ENCODE measurements around the gene GREB1. TPM values are rescaled to one million over a fixed set of nuclear protein-coding genes. Genes with fewer than 3 reads are reported as not detected.

The GREB1 gene
- total RNA-seq, 1 donor from 2014 or later: 82.5 TPM

- peaks cover 39% of the 10 kb centered on the region for H3K4me1 Mint-ChIP-seq (ENCODE audit: low read depth)
- no peak for DNase-seq (ENCODE audit: low spot score, unreplicated experiment)
- TF ChIP-seq CTCF (IDR thresholded peaks at IDR 0.05; ENCODE audit: unreplicated experiment): no peak
Measured at GRCh38 chr2:11539317-11540147, 5.7 kb downstream of the GREB1 start.

GRCh38 chr2:11540148-11540995 is 6.5 kb downstream of the GREB1 start:
- Mint-ChIP-seq H3K4me3 (ENCODE audit: low read depth) (no peak overlapping the region), H3K9me3 (ENCODE audit: low read depth) (no peaks in the 10 kb centered on the region), H3K27ac (peak overlapping the region; percentile 63), H3K27me3 (no peaks in the 10 kb centered on the region), H3K36me3 (ENCODE audit: insufficient read depth) (no peaks in the 10 kb centered on the region), H3K4me1 (ENCODE audit: low read depth) (peaks cover 37% of the 10 kb centered on the region)
- no peak for TF ChIP-seq CTCF (IDR thresholded peaks at IDR 0.05; ENCODE audit: unreplicated experiment)
- DNase-seq (ENCODE audit: low spot score, unreplicated experiment): no peak

More at GRCh38 chr2:11539317-11540147, 5.7 kb downstream of the GREB1 start:
- Mint-ChIP-seq H3K4me3 (ENCODE audit: low read depth) (no peak overlapping the region), H3K27me3 (no peaks in the 10 kb centered on the region), H3K27ac (peak overlapping the region; percentile 63), H3K9me3 (ENCODE audit: low read depth) (no peaks in the 10 kb centered on the region), H3K36me3 (ENCODE audit: insufficient read depth) (no peaks in the 10 kb centered on the region)

GRCh38 chr2:11540996-11541692 is 7.3 kb downstream of the GREB1 start:
- Mint-ChIP-seq H3K27me3 (no peaks in the 10 kb centered on the region), H3K4me1 (ENCODE audit: low read depth) (peaks cover 33% of the 10 kb centered on the region), H3K4me3 (ENCODE audit: low read depth) (no peak overlapping the region), H3K27ac (peak overlapping the region; percentile 7), H3K36me3 (ENCODE audit: insufficient read depth) (no peaks in the 10 kb centered on the region), H3K9me3 (ENCODE audit: low read depth) (no peaks in the 10 kb centered on the region)
- TF ChIP-seq CTCF (IDR thresholded peaks at IDR 0.05; ENCODE audit: unreplicated experiment): no peak
- no peak for DNase-seq (ENCODE audit: low spot score, unreplicated experiment)

GRCh38 chr2:11541693-11542274 is 7.9 kb downstream of the GREB1 start:
- Mint-ChIP-seq H3K9me3 (ENCODE audit: low read depth) (no peaks in the 10 kb centered on the region), H3K27ac (no peak overlapping the region), H3K4me3 (ENCODE audit: low read depth) (no peak overlapping the region), H3K4me1 (ENCODE audit: low read depth) (peaks cover 33% of the 10 kb centered on the region), H3K27me3 (no peaks in the 10 kb centered on the region), H3K36me3 (ENCODE audit: insufficient read depth) (no peaks in the 10 kb centered on the region)
- no peak for TF ChIP-seq CTCF (IDR thresholded peaks at IDR 0.05; ENCODE audit: unreplicated experiment)
- no peak for DNase-seq (ENCODE audit: low spot score, unreplicated experiment)

Data from progenitor cell of endocrine pancreas (in vitro differentiated cells).